SK-N-SH treated with all-trans-retinoic acid at 6 μM for 48 hours (cell line): ENCODE measurements around the gene YTHDF2.

Source experiments
- ARNTL ChIP-seq: fragments of 450-650 bp; formaldehyde crosslinking; IDR thresholded peaks from 2 replicates; pipeline ENCODE4 v1.5.0; 2020; ENCODE audit warnings: low read depth, mild to moderate bottlenecking, moderate library complexity, borderline replicate concordance
- ISL1 ChIP-seq: fragments of 250-450 bp; sonication (Bioruptor Pico); IDR thresholded peaks from 2 replicates; pipeline ENCODE4 v2.1.2; 2022; ENCODE audit warnings: mild to moderate bottlenecking, moderate library complexity
- OSR1 ChIP-seq: fragments of 250-450 bp; sonication (Bioruptor Pico); IDR thresholded peaks from 2 replicates; pipeline ENCODE4 v1.8.0; 2022; ENCODE audit warnings: moderate library complexity, mild to moderate bottlenecking, inconsistent platforms
- ZC3H10 ChIP-seq: fragments of 250-450 bp; sonication (Bioruptor Pico); IDR thresholded peaks from 2 replicates; pipeline ENCODE4 v1.5.1; 2021; ENCODE audit warnings: mild to moderate bottlenecking, moderate library complexity
- ZNF565 ChIP-seq: fragments of 450-650 bp; formaldehyde crosslinking; conservative IDR thresholded peaks from 2 replicates; pipeline ENCODE4 v1.5.0; 2020; ENCODE audit warnings: low read depth, mild to moderate bottlenecking, moderate library complexity
- ZNF70 ChIP-seq: fragments of 450-650 bp; formaldehyde crosslinking; IDR thresholded peaks from 2 replicates; pipeline ENCODE4 v1.5.0; 2020; ENCODE audit warnings: mild to moderate bottlenecking, moderate library complexity
- TF ChIP-seq, protein P1 (sequence below): fragments of 250-450 bp; sonication (Bioruptor Pico); IDR thresholded peaks from 2 replicates; pipeline ENCODE4 v1.8.0; 2020; ENCODE audit warnings: mild to moderate bottlenecking, moderate library complexity, borderline replicate concordance

DNA sequence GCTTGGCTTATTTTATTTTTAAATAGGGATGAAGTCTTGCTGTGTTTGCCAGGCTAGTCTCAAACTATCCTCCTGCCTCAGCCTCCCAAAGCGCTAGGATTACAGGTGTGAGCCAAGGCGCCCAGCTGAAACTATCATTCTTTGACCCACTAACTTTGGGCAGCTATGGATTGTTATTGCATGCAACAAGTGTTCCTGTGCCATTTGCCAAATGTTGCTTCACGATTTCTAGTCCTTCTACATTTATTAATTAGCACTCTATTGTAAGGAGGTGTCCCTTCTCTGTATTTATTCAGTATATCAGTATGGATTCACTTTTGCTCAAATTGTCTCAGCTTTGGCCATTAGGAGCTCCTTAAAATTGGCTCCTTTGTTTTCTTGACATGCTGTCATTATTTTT lies 36.4 kb downstream of the YTHDF2 start:
- TF ChIP-seq OSR1 (CRISPR knock-in tag) (no peak), ZNF70 (CRISPR knock-in tag) (no peak), ARNTL (CRISPR knock-in tag) (no peak), ISL1 (CRISPR knock-in tag) (no peak), ZNF565 (CRISPR knock-in tag) (no peak), ZC3H10 (CRISPR knock-in tag) (no peak)
- TF ChIP-seq, protein P1, sequence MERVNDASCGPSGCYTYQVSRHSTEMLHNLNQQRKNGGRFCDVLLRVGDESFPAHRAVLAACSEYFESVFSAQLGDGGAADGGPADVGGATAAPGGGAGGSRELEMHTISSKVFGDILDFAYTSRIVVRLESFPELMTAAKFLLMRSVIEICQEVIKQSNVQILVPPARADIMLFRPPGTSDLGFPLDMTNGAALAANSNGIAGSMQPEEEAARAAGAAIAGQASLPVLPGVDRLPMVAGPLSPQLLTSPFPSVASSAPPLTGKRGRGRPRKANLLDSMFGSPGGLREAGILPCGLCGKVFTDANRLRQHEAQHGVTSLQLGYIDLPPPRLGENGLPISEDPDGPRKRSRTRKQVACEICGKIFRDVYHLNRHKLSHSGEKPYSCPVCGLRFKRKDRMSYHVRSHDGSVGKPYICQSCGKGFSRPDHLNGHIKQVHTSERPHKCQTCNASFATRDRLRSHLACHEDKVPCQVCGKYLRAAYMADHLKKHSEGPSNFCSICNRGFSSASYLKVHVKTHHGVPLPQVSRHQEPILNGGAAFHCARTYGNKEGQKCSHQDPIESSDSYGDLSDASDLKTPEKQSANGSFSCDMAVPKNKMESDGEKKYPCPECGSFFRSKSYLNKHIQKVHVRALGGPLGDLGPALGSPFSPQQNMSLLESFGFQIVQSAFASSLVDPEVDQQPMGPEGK (CRISPR knock-in tag): no peak
